Lower leg skin (tissue), 4 donors: ENCODE data around the gene PNCK. TPM values are rescaled to one million over a fixed set of nuclear protein-coding genes. Genes with fewer than 3 reads are reported as not detected.

Experiments used
- DNase-seq, 2 donors: peaks; one replicate each; pipeline ENCODE4 v3.0.0-alpha.2; 2019; ENCODE audit warnings: low spot score in 2 of 2
- H3K4me3 ChIP-seq: fragments of 200-600 bp; sonication (generic); 2 replicates; pipeline ENCODE4 v1.5.1; 2017; ENCODE audit warnings: mild to moderate bottlenecking, low read depth; ENCODE audit not compliant: poor library complexity, severe bottlenecking
- CTCF ChIP-seq, 3 donors: fragments of 450-650 bp; IDR thresholded peaks; one replicate each; pipeline ENCODE4 v1.5.1; 2016; ENCODE audit warnings: antibody characterized with exemption in 3 of 3, mild to moderate bottlenecking in 3 of 3, moderate library complexity in 2 of 3
- POLR2A ChIP-seq, 2 donors: fragments of 450-650 bp; IDR thresholded peaks; one replicate each; pipeline ENCODE4 v1.6.1; 2016 to 2017; ENCODE audit warnings: antibody characterized with exemption in 2 of 2, mild to moderate bottlenecking in 1 of 2, moderate library complexity in 1 of 2
- WGBS, 2 donors: methylation state at CpG; one replicate each; pipeline ENCODE4 v1.1.5; 2018; 5-methylcytosine and 5-hydroxymethylcytosine counted together
- intact Hi-C: fragments of 100-400 bp; cut with DNase I; formaldehyde crosslinking; loops from one replicate; pipeline ENCODE4 v1.15.0; 2023; ENCODE audit warnings: low total_unique reads
- total RNA-seq, 4 donors: library from RNA; depleted of rRNA; stranded (reverse); fragments of >200 nt; gene quantifications; one replicate each; pipeline ENCODE4 v1.1.0, GENCODE V29; 2016

Gene PNCK
- total RNA-seq, 4 donors from 2014 or later = 0.76 to 6.7 (median 2.1) TPM

- no peak within 1 kb of the TSS for H3K4me3 ChIP-seq
- peak in 1 of 2 donors; percentile 60 for DNase-seq
- intact Hi-C loops = no loop called here
- WGBS, 2 donors = 4 to 31% methylated on average over 9 to 18 of the region's 53 CpGs
- TF ChIP-seq CTCF (IDR thresholded peaks at IDR 0.05) (peak in 1 of 3 donors; percentile 37), POLR2A (IDR thresholded peaks at IDR 0.05) (no peak)
Measured at GRCh38 chrX:153646620-153647373, 26.8 kb downstream of the PNCK start, which contains the start of gene DUSP9. Gene DUSP9, plus strand, starts transcription at chrX:153647203. Its CDS starts 751 bp downstream, at chrX:153647954.

DNA sequence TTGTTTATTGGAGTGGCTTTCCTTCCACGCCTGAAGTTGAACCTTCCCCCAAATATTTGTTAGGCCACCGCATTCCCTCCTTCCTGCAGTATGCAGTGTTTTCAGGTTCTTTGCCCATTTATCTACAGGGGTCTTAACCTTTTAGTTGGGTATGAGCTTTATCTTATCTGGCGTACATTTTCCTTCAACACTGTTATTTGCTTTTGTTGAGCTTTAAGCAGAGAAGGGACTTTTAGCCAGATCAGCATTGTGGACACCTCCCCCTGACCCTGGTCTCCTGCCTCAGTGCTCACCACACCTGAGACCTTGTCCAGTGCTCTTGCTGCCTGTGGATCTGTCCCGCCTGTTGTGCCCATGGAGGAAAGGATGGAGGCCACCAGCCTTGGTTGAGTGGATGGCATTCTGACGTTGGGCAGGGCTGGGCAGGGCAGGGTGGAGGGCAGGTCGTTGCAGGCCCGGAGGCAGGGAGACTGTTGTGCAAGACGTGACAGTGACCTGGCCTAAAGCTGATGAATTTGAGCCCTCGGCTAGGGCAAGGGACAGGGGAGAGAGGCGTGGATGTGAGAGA is 27.6 kb downstream of the PNCK start:
- intact Hi-C loops = no loop called here
- H3K4me3 ChIP-seq = no peak overlapping the region
- no peak for TF ChIP-seq CTCF (IDR thresholded peaks at IDR 0.05)
- TF ChIP-seq POLR2A (IDR thresholded peaks at IDR 0.05) = no peak
- DNase-seq = peak in 1 of 2 donors; percentile 59
- 61 to 67% methylated on average over 10 of the region's 10 CpGs for WGBS, 2 donors

- H3K4me3 ChIP-seq = no peak overlapping the region
- peak in 1 of 2 donors; percentile 70 for DNase-seq
- TF ChIP-seq POLR2A (IDR thresholded peaks at IDR 0.05) (no peak), CTCF (IDR thresholded peaks at IDR 0.05) (no peak)
- intact Hi-C loops = no loop called here
- 79 to 84% methylated on average over 3 to 6 of the region's 6 CpGs for WGBS, 2 donors
Measured at GRCh38 chrX:153645151-153645550, 28.5 kb downstream of the PNCK start.

DNA sequence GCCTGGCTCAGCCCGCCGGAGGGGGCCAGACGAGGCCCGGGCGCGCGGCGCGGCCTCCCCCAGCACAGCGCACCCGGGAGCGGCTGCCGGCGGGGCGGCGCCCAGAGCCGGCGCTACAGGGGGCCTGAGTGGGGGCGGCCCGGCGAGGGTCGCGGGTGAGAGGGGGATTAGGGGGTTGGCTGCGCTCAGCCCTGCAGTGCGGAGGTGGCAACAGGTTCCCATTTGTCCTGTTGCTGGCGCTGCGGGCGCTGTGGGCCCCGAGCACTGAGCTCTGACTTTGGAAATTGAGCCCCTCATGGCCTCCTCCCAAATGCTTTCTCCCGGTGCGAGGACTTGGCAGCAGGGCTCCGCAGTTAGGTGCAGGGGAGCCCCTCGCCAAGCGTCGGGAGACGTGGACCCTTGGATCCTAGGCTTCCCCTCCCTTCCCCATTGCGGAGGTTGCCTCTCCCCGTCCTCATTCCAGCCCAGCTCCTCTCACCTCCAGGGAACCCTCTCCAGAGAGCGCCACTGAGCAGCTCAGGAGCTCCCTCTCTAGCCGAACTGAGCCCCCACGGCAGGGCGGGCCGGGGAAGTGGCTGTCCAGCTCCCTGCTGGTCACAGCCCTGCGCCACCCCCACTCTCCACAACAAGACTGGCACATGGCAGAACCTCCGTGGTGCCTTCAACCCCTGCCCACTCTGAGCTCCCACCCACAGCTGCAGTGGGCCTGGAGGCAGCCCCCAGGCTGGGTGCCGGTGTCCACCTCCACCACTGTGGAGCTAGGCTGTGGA is 29.1 kb downstream of the PNCK start:
- no peak for TF ChIP-seq CTCF (IDR thresholded peaks at IDR 0.05)
- TF ChIP-seq POLR2A (IDR thresholded peaks at IDR 0.05) = no peak
- intact Hi-C loops = no loop called here
- no peak overlapping the region for H3K4me3 ChIP-seq
- peak in 1 of 2 donors; percentile 56 for DNase-seq
- 25 to 53% methylated on average over 5 to 11 of the region's 46 CpGs for WGBS, 2 donors

GRCh38 chrX:153643431-153644351 is 29.9 kb downstream of the PNCK start:
- WGBS, 2 donors = 1 to 39% methylated on average over 16 to 63 of the region's 84 CpGs
- no peak overlapping the region for H3K4me3 ChIP-seq
- TF ChIP-seq CTCF (IDR thresholded peaks at IDR 0.05) (no peak), POLR2A (IDR thresholded peaks at IDR 0.05) (no peak)
- DNase-seq = peak in 1 of 2 donors; percentile 79
- intact Hi-C loops = no loop called here
